ENCODE results near the gene PLEKHA4. TPM values are rescaled to one million over a fixed set of nuclear protein-coding genes. Genes with fewer than 3 reads are reported as not detected.

Gene PLEKHA4
- total and polyA plus RNA-seq, 9 of the 15 experiments (the other 6 are each of a cell fraction or from before 2014, with no cell fraction given), result 0.07 to 30.8 (median 11.4) TPM

DNA sequence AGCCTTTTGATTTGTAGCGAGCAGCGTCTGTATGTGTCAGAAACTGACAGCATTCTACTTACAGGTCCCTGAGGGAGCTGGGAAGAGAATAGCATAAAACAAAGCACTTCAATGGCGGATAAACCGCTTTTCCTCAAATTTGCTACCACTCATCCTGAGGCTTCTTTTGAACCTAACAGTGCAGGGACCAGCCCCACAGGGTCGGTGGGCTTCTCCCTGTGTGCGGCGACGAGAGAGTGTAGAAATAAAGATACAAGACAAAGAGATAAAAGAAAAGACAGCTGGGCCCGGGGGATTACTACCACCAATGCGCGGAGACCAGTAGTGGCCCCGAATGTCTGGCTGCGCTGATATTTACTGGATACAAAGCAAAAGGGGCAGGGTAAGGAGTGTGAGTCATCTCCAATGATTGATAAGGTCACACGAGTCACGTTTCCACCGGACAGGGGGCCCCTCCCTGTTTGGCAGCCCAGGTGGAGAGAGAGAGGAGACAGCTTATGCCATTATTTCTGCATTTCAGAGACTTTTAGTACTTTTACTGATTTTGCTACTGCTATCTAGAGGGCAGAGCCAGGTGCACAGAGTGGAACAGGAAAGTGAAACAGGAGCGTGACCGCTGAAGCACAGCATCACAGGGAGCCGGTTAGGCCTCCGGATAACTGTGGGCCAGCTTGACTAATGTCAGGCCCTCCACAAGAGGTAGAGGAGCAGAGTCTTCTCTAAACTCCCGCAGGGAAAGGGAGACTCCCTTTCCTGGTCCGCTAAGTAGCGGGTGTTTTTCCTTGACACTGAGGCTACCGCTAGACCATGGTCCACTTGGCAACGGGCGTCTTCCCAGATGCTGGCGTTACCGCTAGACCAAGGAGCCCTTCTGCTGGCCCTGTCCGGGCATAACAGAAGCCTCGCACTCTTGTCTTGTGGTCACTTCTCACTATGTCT, 7.9 kb upstream of the PLEKHA4 start (continued):
- peak; percentile 92 for TF ChIP-seq PKNOX1 (IDR thresholded peaks at IDR 0.05)
- TF ChIP-seq ZNF584 (CRISPR knock-in tag; IDR thresholded peaks at IDR 0.05; ENCODE audit: low read depth), result peak; percentile 72
- TF ChIP-seq ERF (CRISPR knock-in tag; IDR thresholded peaks at IDR 0.05), result peak; percentile 87
- TF ChIP-seq, protein P1, sequence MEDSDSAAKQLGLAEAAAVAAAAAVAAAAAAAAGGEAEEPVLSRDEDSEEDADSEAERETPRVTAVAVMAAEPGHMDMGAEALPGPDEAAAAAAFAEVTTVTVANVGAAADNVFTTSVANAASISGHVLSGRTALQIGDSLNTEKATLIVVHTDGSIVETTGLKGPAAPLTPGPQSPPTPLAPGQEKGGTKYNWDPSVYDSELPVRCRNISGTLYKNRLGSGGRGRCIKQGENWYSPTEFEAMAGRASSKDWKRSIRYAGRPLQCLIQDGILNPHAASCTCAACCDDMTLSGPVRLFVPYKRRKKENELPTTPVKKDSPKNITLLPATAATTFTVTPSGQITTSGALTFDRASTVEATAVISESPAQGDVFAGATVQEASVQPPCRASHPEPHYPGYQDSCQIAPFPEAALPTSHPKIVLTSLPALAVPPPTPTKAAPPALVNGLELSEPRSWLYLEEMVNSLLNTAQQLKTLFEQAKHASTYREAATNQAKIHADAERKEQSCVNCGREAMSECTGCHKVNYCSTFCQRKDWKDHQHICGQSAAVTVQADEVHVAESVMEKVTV (CRISPR knock-in tag; IDR thresholded peaks at IDR 0.05), result peak; percentile 28; the same call in 1 of the 2 replicates
- peak; percentile 93 for TF ChIP-seq CBFA2T3 (IDR thresholded peaks at IDR 0.05)
- peak; percentile 69; the same call in 1 of the 2 replicates for TF ChIP-seq ZNF395 (CRISPR knock-in tag; IDR thresholded peaks at IDR 0.05)
- peak; percentile 92 for TF ChIP-seq SMARCE1 (IDR thresholded peaks at IDR 0.05)
- peak; percentile 66 to 80; a peak in 3 of 4 replicates for TF ChIP-seq KDM1A (IDR thresholded peaks at IDR 0.05)
- 0 out of 2 replicates have a peak, but pooled peaks have one; percentile 19 for TF ChIP-seq RAD51 (IDR thresholded peaks at IDR 0.05; ENCODE audit: borderline replicate concordance, low read depth)
- peak; percentile 58 for TF ChIP-seq GABPB1 (CRISPR knock-in tag; IDR thresholded peaks at IDR 0.05)
- peak; percentile 51; the same call in 1 of the 2 replicates for TF ChIP-seq MBD2 (IDR thresholded peaks at IDR 0.05; ENCODE audit: borderline replicate concordance, low read depth)
- TF ChIP-seq FOXK2 (conservative IDR thresholded peaks at IDR 0.05 in 1 of 2, IDR thresholded peaks at IDR 0.05 in 1 of 2; ENCODE audit: low read depth in 2 of 2), result peak; percentile 54 to 76
- 0 out of 3 replicates have a peak, but pooled peaks of 1 of the 2 experiments have one; percentile 11 for TF ChIP-seq CBX3 (IDR thresholded peaks at IDR 0.05; ENCODE audit: borderline replicate concordance in 1 of 2, low read length in 2 of 2)
- TF ChIP-seq ZNF436 (CRISPR knock-in tag; IDR thresholded peaks at IDR 0.05), result peak; percentile 57
- TF ChIP-seq ZNF23 (CRISPR knock-in tag; IDR thresholded peaks at IDR 0.05), result peak; percentile 72; the same call in 1 of the 2 replicates
- peak; percentile 54; the same call in 1 of the 2 replicates for TF ChIP-seq FOXK1 (CRISPR knock-in tag; IDR thresholded peaks at IDR 0.05; ENCODE audit: borderline replicate concordance)
- TF ChIP-seq, protein P2, sequence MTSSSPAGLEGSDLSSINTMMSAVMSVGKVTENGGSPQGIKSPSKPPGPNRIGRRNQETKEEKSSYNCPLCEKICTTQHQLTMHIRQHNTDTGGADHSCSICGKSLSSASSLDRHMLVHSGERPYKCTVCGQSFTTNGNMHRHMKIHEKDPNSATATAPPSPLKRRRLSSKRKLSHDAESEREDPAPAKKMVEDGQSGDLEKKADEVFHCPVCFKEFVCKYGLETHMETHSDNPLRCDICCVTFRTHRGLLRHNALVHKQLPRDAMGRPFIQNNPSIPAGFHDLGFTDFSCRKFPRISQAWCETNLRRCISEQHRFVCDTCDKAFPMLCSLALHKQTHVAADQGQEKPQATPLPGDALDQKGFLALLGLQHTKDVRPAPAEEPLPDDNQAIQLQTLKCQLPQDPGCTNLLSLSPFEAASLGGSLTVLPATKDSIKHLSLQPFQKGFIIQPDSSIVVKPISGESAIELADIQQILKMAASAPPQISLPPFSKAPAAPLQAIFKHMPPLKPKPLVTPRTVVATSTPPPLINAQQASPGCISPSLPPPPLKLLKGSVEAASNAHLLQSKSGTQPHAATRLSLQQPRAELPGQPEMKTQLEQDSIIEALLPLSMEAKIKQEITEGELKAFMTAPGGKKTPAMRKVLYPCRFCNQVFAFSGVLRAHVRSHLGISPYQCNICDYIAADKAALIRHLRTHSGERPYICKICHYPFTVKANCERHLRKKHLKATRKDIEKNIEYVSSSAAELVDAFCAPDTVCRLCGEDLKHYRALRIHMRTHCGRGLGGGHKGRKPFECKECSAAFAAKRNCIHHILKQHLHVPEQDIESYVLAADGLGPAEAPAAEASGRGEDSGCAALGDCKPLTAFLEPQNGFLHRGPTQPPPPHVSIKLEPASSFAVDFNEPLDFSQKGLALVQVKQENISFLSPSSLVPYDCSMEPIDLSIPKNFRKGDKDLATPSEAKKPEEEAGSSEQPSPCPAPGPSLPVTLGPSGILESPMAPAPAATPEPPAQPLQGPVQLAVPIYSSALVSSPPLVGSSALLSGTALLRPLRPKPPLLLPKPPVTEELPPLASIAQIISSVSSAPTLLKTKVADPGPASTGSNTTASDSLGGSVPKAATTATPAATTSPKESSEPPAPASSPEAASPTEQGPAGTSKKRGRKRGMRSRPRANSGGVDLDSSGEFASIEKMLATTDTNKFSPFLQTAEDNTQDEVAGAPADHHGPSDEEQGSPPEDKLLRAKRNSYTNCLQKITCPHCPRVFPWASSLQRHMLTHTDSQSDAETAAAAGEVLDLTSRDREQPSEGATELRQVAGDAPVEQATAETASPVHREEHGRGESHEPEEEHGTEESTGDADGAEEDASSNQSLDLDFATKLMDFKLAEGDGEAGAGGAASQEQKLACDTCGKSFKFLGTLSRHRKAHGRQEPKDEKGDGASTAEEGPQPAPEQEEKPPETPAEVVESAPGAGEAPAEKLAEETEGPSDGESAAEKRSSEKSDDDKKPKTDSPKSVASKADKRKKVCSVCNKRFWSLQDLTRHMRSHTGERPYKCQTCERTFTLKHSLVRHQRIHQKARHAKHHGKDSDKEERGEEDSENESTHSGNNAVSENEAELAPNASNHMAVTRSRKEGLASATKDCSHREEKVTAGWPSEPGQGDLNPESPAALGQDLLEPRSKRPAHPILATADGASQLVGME (CRISPR knock-in tag; IDR thresholded peaks at IDR 0.05), result 0 out of 2 replicates have a peak, but pooled peaks have one; percentile 48
